ENCODE results near the gene LRRC30.

DNA sequence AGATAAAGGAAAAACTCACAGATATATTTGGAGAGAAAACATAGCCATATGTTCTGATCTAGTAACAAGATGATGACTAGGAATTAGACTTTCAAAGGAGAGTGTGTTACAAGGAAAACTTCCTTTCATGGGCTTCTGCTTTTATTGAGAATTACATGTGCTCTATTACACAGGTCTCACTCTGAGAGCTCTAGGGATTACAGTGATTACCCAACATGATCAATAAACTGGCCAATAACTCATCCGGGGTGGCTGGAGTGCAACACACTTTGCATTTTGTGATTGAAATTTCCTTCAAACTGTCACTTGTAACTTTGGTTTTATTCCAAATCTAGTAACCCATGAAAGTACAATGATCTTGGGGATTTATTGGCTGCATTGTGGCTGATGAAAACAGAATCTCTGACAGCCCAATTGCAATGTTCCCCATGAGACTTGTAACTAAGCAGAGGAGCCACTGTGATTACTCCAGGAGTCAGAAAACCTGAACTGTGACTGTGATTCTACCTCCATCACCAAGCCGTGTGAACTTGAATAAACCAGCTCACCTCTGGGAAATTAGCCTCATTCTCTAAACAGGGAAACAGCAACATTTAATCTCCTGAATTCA lies 40.2 kb upstream of the LRRC30 start:
- TF ChIP-seq RCOR1 (IDR thresholded peaks at IDR 0.05; ENCODE audit: insufficient replicate concordance, low read length) (no peak), MAZ (IDR thresholded peaks at IDR 0.05; ENCODE audit: borderline replicate concordance, low read depth, low read length) (no peak), RFX5 (IDR thresholded peaks at IDR 0.05; ENCODE audit: low read depth, low read length) (no peak)
- TF ChIP-seq, protein P1, sequence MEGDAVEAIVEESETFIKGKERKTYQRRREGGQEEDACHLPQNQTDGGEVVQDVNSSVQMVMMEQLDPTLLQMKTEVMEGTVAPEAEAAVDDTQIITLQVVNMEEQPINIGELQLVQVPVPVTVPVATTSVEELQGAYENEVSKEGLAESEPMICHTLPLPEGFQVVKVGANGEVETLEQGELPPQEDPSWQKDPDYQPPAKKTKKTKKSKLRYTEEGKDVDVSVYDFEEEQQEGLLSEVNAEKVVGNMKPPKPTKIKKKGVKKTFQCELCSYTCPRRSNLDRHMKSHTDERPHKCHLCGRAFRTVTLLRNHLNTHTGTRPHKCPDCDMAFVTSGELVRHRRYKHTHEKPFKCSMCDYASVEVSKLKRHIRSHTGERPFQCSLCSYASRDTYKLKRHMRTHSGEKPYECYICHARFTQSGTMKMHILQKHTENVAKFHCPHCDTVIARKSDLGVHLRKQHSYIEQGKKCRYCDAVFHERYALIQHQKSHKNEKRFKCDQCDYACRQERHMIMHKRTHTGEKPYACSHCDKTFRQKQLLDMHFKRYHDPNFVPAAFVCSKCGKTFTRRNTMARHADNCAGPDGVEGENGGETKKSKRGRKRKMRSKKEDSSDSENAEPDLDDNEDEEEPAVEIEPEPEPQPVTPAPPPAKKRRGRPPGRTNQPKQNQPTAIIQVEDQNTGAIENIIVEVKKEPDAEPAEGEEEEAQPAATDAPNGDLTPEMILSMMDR (conservative IDR thresholded peaks at IDR 0.05; ENCODE audit: low read depth, low read length) = no peak

Data from IMR-90 (cell line).